Cortex of kidney (tissue), 1 donor: ENCODE measurements around the gene VRK1.

Experiments used
- DNase-seq: peaks from one replicate; lab custom pipeline; 2025; lab: John Stamatoyannopoulos, UW

The VRK1 gene

DNA sequence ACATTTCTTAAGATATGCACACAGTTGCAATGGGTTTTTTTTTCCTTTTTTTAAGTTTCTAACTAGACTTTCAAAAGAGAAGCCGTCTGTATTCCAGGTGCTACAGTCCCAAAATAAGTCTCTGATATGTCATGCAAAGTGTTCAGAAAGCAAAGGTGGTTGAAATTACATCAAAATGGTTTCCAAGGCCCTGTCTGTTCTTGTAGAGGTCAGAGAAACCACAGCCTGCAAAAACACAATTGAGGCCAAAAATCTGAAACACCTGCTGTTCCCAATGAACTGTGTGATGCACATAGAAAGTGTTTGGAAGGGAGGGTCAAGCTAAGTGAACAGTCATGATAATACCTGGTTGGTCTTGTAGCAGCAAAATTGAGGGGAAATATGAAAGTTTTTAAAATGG, 91.0 kb downstream of the VRK1 start:
- DNase-seq, result no peak

DNA sequence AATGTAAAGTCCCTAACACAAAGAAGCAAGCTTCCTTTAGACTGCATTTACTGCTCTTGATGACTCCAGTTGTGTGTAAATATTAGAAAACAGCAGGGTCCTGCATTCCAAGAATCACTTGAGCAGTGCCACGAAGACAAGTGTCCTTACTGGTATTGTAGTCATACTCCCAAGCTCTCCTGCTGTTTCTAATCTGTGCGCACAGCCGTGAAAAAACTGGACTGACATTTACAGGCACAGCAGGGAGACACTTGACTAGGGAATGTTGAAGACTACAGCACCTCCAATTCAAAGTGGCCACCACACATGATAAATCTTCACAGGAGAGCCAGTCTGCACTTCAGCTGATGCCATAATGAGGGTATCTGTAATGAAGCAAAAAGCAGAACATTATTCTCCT, 91.4 kb downstream of the VRK1 start:
- no peak for DNase-seq

GRCh38 chr14:96889091-96889490, 91.9 kb downstream of the VRK1 start:
- DNase-seq, result no peak

DNA sequence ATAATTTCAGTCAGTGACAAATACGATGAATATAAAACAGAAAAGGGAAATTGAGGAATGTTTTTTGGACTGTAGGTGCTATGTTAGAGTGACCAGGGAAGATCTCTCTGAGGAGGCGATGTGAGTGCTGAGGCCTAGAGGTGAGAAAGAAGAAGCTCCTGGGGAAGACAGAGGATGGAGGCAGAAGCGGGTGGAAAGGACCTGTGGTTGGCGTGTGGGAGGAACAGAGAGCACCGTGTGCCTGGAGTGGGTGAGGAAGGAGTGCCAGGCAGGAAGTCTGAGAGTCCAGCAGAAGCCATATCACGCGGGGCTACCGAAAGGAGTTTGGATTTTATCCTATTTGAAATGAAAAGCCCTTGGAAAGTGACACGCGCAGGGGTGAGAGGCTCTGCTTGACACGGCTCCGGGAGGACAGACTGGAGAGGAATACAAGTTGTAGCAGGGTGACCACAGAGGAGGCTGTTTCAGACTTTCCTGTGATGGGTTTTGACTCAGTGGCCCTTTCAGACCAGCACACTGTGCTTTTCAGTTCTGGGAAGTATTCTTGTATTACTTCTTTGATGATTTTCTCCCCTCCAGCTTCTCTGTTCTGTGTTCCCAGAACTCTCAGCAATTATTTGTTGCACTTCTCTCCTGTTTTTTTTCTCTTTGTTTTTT, 96.9 kb downstream of the VRK1 start:
- no peak for DNase-seq

DNA sequence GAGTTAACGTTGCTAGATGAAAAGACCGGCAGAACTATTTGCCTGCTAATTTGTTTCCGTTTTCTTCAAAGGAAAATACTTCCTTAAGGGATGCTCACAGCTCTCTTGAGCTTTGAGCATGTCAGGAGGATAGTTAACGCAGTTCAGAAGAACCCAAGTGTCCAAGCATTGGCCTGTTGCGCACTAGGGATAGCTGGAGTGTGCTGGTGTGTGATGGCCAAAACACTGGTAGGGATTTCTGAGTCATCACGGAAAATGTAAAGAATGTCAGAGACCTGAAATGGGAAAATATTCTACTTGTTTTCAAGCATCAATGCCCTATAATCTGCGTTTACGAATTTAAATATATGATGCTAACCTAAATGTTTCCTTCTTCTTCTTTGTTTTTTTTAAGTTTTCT, 97.8 kb downstream of the VRK1 start:
- no peak for DNase-seq

GRCh38 chr14:96895658-96896271, 98.6 kb downstream of the VRK1 start:
- DNase-seq, result no peak

- no peak for DNase-seq
Measured at GRCh38 chr14:96897184-96897583, 100.0 kb downstream of the VRK1 start.

GRCh38 chr14:96901227-96901626, 104.0 kb downstream of the VRK1 start:
- DNase-seq, result no peak

- no peak for DNase-seq
Measured at GRCh38 chr14:96902004-96902403, 104.8 kb downstream of the VRK1 start.

- no peak for DNase-seq
Measured at GRCh38 chr14:96903444-96904023, 106.4 kb downstream of the VRK1 start.

DNA sequence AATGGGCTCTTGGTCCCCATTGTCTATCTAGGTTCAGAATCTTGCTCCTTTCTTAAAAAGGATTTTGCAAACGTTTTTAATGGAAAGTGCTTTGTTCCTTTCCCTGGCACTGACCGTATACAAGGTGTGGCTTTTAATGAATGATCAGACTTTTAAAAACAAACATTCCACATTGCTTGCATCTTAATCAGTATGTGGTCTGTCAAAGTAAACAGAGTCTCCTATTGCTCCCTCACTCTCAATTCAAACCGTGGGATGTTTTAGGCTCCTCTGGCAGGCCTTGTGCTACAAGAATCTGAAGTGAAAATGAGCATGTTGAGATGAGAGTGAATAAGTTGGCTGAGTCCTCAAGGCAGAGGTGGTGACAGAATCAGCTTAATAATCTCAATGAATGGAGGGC, 107.0 kb downstream of the VRK1 start:
- no peak for DNase-seq

DNA sequence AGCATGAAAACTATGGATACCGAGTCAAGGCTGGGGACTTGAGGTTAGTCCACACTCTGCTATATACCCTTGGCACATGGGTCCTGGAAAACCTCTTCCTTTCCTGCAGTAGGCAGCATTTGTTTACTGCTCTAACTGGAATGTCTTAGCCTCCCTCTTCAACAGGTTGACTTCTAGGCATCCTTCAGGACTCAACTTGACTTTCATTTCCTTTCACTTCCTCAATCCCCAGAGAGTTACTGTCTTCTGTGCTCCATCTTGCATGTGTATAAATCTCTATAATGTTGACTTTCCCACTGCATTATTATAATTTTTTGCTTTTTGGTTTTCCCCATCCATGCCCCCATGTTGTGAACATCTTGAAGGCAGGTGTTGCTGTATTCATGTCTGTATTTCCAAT, 107.9 kb downstream of the VRK1 start:
- no peak for DNase-seq

DNA sequence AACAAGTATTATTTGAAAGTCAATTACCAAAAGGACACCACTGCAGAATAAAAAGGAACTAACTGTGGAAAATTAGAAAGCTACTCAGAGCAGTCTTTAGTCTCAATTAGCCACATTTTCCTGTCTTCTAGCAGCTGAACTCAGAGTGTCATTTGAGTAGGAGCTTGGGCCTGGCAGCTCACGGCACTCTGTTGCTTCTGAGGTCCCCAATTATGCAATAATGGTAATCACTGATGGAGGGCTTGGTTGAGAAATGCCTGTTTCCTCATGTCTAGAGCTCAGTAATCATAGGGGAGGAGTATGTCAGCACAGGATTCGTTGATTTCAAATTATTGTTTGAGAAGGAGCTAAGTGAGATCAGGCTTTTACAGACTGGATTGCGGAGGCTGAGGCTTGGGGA, 108.6 kb downstream of the VRK1 start:
- no peak for DNase-seq

- DNase-seq, result no peak
Measured at GRCh38 chr14:96906434-96906833, 109.3 kb downstream of the VRK1 start.

DNA sequence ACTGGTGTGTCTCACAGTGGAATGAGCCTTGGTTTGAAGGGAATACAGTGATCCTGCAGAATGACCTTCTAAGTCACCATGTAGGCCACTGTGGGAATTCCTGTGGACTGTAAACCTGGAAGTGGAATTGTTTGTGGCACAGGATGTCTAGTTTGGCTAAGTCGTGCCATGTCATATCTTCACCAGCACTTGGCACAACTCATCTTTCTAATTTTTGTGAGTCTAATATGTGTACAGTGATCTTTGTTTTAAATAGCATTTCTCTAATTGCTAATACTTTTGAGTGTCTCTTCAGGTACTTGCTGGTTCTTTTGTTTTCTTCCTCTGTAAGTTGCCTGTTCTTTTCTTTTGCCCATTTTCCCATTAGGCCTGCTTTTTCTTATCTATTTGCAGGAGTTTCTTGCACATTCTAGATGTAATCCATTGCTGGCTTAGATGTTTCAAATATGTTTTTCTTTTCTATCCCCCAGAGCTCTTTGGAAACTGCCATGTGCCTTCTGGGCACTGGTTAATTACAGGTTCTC, 112.7 kb downstream of the VRK1 start:
- no peak for DNase-seq

DNA sequence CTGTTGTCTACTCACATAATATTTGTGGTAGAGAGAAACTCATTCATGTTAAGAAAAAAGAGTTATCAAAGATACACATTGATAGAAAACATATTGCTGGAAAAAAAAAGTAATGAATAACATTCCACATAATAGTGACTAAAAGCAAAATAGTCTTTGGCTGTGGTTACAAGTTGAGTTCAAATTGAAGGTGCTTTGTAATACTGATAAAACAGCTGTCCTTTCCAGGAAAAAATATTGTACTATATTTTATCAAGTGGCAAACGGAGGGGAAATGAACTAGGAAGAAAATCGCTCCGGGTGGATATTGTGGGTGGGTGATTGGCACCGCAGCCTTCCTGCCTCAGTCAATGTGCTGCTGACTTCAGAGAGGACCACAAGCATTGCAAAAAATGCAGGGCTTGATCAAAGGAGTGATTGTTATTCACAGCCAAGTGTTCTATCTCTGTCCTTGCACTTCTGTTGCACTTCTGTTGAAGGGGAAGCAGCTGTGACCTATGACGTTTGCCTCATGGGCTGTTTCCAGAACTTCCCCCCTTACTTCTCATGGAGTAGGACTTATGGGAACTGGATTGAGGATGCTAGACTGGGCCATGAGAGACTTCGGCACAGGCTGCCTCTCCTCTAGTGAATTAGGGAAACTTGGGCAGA, 114.4 kb downstream of the VRK1 start:
- no peak for DNase-seq

- DNase-seq, result no peak
Measured at GRCh38 chr14:96914571-96915128, 117.5 kb downstream of the VRK1 start.

GRCh38 chr14:96915478-96915877, 118.3 kb downstream of the VRK1 start:
- no peak for DNase-seq

- no peak for DNase-seq
Measured at GRCh38 chr14:96916751-96917150, 119.6 kb downstream of the VRK1 start.

DNA sequence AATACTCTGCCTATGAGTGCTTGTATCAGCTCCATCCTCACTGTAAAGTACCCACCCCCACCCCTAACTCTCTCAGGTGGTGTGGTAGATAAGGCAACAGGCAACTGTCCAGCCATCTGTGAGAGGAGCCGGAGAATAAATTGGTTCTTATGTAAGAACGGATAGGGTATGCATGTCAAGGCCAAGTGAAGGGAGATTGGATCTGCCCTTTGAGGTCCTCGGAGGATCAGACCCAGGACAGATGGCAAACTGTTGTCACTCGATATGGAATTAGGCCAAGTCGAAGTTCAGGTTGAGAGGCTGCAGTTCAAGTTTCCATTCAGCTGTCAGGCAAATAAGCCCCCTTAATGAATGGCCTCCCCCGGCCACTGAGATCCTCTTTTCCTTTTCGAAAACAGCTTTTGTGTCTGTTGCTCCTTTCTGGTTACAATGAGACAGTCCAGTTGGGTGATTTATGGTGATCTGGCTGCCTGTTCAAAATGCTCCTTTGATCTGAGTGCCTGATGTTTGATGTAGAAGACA, 120.3 kb downstream of the VRK1 start:
- DNase-seq, result no peak

- DNase-seq, result no peak
Measured at GRCh38 chr14:96920023-96920422, 122.8 kb downstream of the VRK1 start.

DNA sequence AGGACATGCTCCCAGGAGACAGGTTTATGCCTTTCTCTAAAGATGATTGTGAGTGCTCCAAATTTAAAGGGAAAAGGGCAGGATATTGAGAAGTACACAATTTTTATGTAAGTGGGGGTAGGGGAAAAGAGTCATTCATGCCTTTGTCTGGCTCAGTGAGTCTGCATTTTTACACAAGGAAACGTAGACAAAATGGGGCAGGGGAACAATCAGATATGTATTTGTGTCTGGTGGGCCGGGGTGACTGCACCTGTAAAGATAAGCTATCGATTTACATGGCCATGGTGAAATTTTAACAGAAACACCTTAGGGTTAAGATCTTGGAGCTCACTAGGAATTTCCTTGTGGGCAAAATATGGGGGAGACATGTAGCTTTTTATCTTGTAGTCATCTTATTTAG, 123.6 kb downstream of the VRK1 start:
- no peak for DNase-seq
